ENCODE data around the gene TCF4. TPM values are rescaled to one million over a fixed set of nuclear protein-coding genes. Genes with fewer than 3 reads are reported as not detected.

The TCF4 gene
- total RNA-seq, 2 experiments from 2014 or later = 75.9 to 76.0 TPM

DNA sequence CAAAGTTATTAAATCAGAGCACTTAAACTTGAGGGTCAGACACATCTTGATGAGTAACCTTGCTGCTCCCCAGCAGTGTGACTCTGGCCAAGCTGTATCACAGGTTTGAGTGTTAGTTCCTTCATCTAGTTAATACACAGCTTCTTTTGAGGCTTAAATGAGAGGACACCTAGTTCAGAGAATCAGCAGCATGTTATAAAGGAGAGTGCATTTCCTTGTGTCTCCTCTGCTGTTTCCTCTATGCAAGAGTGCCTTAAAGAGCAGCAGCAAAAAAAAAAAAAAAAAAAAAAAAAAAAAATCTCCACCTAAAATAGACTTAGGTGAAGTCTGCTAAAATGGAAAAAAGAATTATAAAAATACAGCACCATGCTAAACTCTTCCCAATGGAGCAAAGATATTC lies 261.9 kb downstream of the TCF4 start:
- H2AFZ ChIP-seq (ENCODE audit: low read length) = no peak overlapping the region
- ChIA-PET POLR2A (interaction anchor here (1.0 to 1.9 kb wide), 2 partner anchors 9 to 12 kb away, joined by 5 to 6 read pairs; no protein-coding TSS in a partner anchor), CTCF (ENCODE audit: unreplicated experiment) (no interaction called here)
- H3K4me3 ChIP-seq (ENCODE audit: low read depth, low read length, poor library complexity, severe bottlenecking) = no peak overlapping the region
- peak; percentile 27 for DNase-seq (ENCODE audit: low spot score)
- peaks cover 39% of the 10 kb centered on the region for H3K4me1 ChIP-seq (ENCODE audit: insufficient read depth, low read length, poor library complexity, severe bottlenecking)
- TF ChIP-seq EZH2phosphoT487 (IDR thresholded peaks at IDR 0.05; ENCODE audit: borderline replicate concordance, low read depth, low read length) = no peak
- no peak for TF ChIP-seq CTCF (conservative IDR thresholded peaks at IDR 0.05; ENCODE audit: low read length)
- H3K36me3 ChIP-seq (ENCODE audit: insufficient read depth, low read length) = no peaks in the 10 kb centered on the region
- H3K9me2 ChIP-seq (ENCODE audit: insufficient read depth, low read length) = no peaks in the 10 kb centered on the region
- no TSS peak for BruUV-seq (replicated peaks)
- H3K27ac ChIP-seq (ENCODE audit: low read depth, low read length, poor library complexity, severe bottlenecking) = no peak overlapping the region
- intact Hi-C loops (cut with micrococcal nuclease; ENCODE audit: unreplicated experiment) = no loop called here
- H4K20me1 ChIP-seq (ENCODE audit: insufficient read depth, low read length) = 0 out of 2 replicates have a peak, but pooled peaks cover 4% of the 10 kb centered on the region
- no peaks in the 10 kb centered on the region for H3K9me3 ChIP-seq (ENCODE audit: low read length)
- H3K79me2 ChIP-seq (ENCODE audit: insufficient read depth, low read depth, low read length) = peaks cover 19% of the 10 kb centered on the region; the same call in 1 of the 2 replicates
- H3K4me2 ChIP-seq (ENCODE audit: low read length) = no peak overlapping the region

- H3K27ac ChIP-seq (ENCODE audit: low read depth, low read length, poor library complexity, severe bottlenecking) = no peak overlapping the region
- POLR2A ChIA-PET = no interaction called here
- no peaks in the 10 kb centered on the region for H3K9me3 ChIP-seq (ENCODE audit: low read length)
- H3K9me2 ChIP-seq (ENCODE audit: insufficient read depth, low read length) = no peaks in the 10 kb centered on the region
- H4K20me1 ChIP-seq (ENCODE audit: insufficient read depth, low read length) = 0 out of 2 replicates have a peak, but pooled peaks cover 5% of the 10 kb centered on the region
- peak overlapping the region; percentile 76 for H3K4me2 ChIP-seq (ENCODE audit: low read length)
- H2AFZ ChIP-seq (ENCODE audit: low read length) = no peak overlapping the region
- TF ChIP-seq CTCF (conservative IDR thresholded peaks at IDR 0.05; ENCODE audit: low read length) = no peak
- TF ChIP-seq EZH2phosphoT487 (IDR thresholded peaks at IDR 0.05; ENCODE audit: borderline replicate concordance, low read depth, low read length) = no peak
- peaks cover 39% of the 10 kb centered on the region; the same call in 1 of the 2 replicates for H3K79me2 ChIP-seq (ENCODE audit: insufficient read depth, low read depth, low read length)
- intact Hi-C loops (cut with micrococcal nuclease; ENCODE audit: unreplicated experiment) = loop anchor here (5.0 kb wide), 2 partner anchors 93 to 263 kb away; partner anchors contain the start of gene TCF4
- H3K4me1 ChIP-seq (ENCODE audit: insufficient read depth, low read length, poor library complexity, severe bottlenecking) = peaks cover 44% of the 10 kb centered on the region
- CTCF ChIA-PET (ENCODE audit: unreplicated experiment) = interaction anchor here (0.6 kb wide), 1 partner anchor 10 kb away, joined by 3 read pairs; no protein-coding TSS in a partner anchor
- DNase-seq (ENCODE audit: low spot score) = peak; percentile 5
- no peaks in the 10 kb centered on the region for H3K36me3 ChIP-seq (ENCODE audit: insufficient read depth, low read length)
- no TSS peak for BruUV-seq (replicated peaks)
- H3K4me3 ChIP-seq (ENCODE audit: low read depth, low read length, poor library complexity, severe bottlenecking) = peak overlapping the region; percentile 73
Observed at GRCh38 chr18:55324166-55324565, 263.8 kb downstream of the TCF4 start.

All from OCI-LY7 (cell line).